ENCODE results near the gene SRP19.
"Not testable (repeated sequence)": the region's sequence is repeated elsewhere in the genome, so short reads cannot be mapped to it uniquely, and the experiment has no call there.

DNA sequence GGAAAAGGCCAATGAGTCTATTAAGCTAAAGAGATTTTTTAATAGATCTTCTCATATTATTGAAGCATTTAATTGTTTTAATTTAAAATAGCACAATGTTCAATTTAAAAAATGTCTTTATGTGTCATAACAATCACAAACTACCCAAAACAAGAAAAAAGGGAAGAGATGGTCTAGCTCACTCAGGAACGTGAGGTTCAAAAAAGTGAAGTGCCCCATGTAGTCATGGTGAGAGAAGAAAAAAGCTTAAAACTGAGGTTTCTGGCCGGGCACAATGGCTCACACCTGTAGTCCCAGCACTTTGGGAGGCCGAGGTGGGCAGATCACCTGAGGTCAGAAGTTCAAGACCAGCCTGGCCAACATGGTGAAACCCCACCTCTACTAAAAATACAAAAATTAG is 43.9 kb downstream of the SRP19 start:
- TF ChIP-seq, protein P1, sequence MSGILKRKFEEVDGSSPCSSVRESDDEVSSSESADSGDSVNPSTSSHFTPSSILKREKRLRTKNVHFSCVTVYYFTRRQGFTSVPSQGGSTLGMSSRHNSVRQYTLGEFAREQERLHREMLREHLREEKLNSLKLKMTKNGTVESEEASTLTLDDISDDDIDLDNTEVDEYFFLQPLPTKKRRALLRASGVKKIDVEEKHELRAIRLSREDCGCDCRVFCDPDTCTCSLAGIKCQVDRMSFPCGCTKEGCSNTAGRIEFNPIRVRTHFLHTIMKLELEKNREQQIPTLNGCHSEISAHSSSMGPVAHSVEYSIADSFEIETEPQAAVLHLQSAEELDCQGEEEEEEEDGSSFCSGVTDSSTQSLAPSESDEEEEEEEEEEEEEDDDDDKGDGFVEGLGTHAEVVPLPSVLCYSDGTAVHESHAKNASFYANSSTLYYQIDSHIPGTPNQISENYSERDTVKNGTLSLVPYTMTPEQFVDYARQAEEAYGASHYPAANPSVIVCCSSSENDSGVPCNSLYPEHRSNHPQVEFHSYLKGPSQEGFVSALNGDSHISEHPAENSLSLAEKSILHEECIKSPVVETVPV (CRISPR knock-in tag; IDR thresholded peaks at IDR 0.05): not testable (repeated sequence)
- TF ChIP-seq ZNF70, SNAI2, OSR1 (CRISPR knock-in tag; IDR thresholded peaks at IDR 0.05): not testable (repeated sequence)
- TF ChIP-seq, protein P2, sequence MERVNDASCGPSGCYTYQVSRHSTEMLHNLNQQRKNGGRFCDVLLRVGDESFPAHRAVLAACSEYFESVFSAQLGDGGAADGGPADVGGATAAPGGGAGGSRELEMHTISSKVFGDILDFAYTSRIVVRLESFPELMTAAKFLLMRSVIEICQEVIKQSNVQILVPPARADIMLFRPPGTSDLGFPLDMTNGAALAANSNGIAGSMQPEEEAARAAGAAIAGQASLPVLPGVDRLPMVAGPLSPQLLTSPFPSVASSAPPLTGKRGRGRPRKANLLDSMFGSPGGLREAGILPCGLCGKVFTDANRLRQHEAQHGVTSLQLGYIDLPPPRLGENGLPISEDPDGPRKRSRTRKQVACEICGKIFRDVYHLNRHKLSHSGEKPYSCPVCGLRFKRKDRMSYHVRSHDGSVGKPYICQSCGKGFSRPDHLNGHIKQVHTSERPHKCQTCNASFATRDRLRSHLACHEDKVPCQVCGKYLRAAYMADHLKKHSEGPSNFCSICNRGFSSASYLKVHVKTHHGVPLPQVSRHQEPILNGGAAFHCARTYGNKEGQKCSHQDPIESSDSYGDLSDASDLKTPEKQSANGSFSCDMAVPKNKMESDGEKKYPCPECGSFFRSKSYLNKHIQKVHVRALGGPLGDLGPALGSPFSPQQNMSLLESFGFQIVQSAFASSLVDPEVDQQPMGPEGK (CRISPR knock-in tag; IDR thresholded peaks at IDR 0.05; ENCODE audit: borderline replicate concordance): not testable (repeated sequence)

Measured in SK-N-SH treated with all-trans-retinoic acid at 6 μM for 48 hours (cell line).